B cell (primary cell): ENCODE measurements around the gene ZNF646. TPM values are rescaled to one million over a fixed set of nuclear protein-coding genes. Genes with fewer than 3 reads are reported as not detected.

ENCODE experiments used
- ATAC-seq: fragments of 200-7000 bp; cut with Tn5 transposase; one replicate; pipeline ENCODE4 v1.10.0; 2021; ENCODE audit warnings: low read depth, mild to moderate bottlenecking, moderate number of reproducible peaks, moderate library complexity
- CTCF ChIA-PET: fragments of 350-600 bp; sonication (Branson Sonifier 250); formaldehyde crosslinking; loops from one replicate; lab custom pipeline; 2021; ENCODE audit warnings: antibody characterized with exemption, inconsistent platforms; lab: Charles Lee
- POLR2A ChIA-PET: fragments of 350-600 bp; sonication (Branson Sonifier 250); formaldehyde crosslinking; loops from one replicate; lab custom pipeline; 2021; ENCODE audit warnings: antibody characterized with exemption; lab: Charles Lee
- DNase-seq: peaks from one replicate; pipeline ENCODE4 v3.0.0; 2013
- H2AFZ ChIP-seq: 2 replicates; pipeline ENCODE4 v1.6.1; 2012; ENCODE audit warnings: mild to moderate bottlenecking, low read depth, low read length; ENCODE audit not compliant: insufficient read depth, poor library complexity, severe bottlenecking
- H3K27ac ChIP-seq, 2 donors: 1 replicate in 1 of 2; 2 replicates in 1 of 2; pipeline ENCODE4 v1.5.1; 2012 to 2013; ENCODE audit warnings: low read length in 2 of 2, mild to moderate bottlenecking in 2 of 2, moderate library complexity in 1 of 2
- H3K27me3 ChIP-seq, 4 experiments: fragments of 200-600 bp in 1 of 4; sonication (generic) in 1 of 4; replicated peaks in 1 of 4; 1 replicate in 2 of 4; 2 replicates in 2 of 4; pipeline versions ENCODE4 v1.6.1 to v1.7.0; 2013 to 2016; ENCODE audit warnings: low read length in 3 of 4, mild to moderate bottlenecking in 2 of 4, mixed read lengths in 1 of 4, moderate library complexity in 1 of 4; ENCODE audit not compliant: insufficient read depth in 4 of 4, control insufficient read depth in 3 of 4; ENCODE audit errors: control extremely low read depth in 1 of 4
- H3K36me3 ChIP-seq, 2 experiments: replicated peaks in 1 of 2; 1 replicate in 1 of 2; 2 replicates in 1 of 2; pipeline versions ENCODE4 v1.6.1 to v1.7.1; 2013; ENCODE audit warnings: low read length in 1 of 2; ENCODE audit not compliant: insufficient read depth in 2 of 2, control insufficient read depth in 1 of 2; ENCODE audit errors: control extremely low read depth in 1 of 2, extremely low read depth in 1 of 2
- H3K4me1 ChIP-seq, 2 donors: fragments of 200-600 bp in 1 of 2; sonication (generic) in 1 of 2; 1 replicate in 1 of 2; 2 replicates in 1 of 2; pipeline versions ENCODE4 v1.5.1 to v1.6.1; 2013 to 2017; ENCODE audit warnings: low read length in 2 of 2; ENCODE audit not compliant: control insufficient read depth in 2 of 2, insufficient read depth in 2 of 2
- H3K4me2 ChIP-seq: replicated peaks from 2 replicates; pipeline ENCODE3; 2012; ENCODE audit warnings: mild to moderate bottlenecking, low read depth, low read length; ENCODE audit not compliant: poor library complexity, severe bottlenecking
- H3K4me3 ChIP-seq, 5 experiments: fragments of 200-600 bp in 1 of 5; sonication (generic) in 1 of 5; 1 replicate in 3 of 5; 2 replicates in 2 of 5; pipeline versions ENCODE4 v1.5.1 to v1.7.0; 2011 to 2016; ENCODE audit warnings: low read length in 4 of 5, mild to moderate bottlenecking in 4 of 5, low read depth in 2 of 5, control low read depth in 1 of 5, moderate library complexity in 1 of 5; ENCODE audit not compliant: insufficient read depth in 1 of 5; ENCODE audit errors: control extremely low read depth in 1 of 5, extremely low read depth in 1 of 5
- H3K79me2 ChIP-seq: fragments of 200-600 bp; sonication (generic); one replicate; pipeline ENCODE4 v1.6.0; 2016; ENCODE audit warnings: low read length; ENCODE audit not compliant: control insufficient read depth, insufficient read depth
- H3K9ac ChIP-seq: fragments of 200-600 bp; sonication (generic); 2 replicates; pipeline ENCODE4 v1.6.1; 2017; ENCODE audit warnings: mild to moderate bottlenecking, low read length, moderate library complexity
- H3K9me3 ChIP-seq, 3 donors: one replicate each; pipeline versions ENCODE4 v1.6.1 to v1.7.1; 2013; ENCODE audit warnings: low read length in 2 of 3; ENCODE audit not compliant: control insufficient read depth in 2 of 3, insufficient read depth in 1 of 3; ENCODE audit errors: control extremely low read depth in 1 of 3
- H4K20me1 ChIP-seq: 2 replicates; pipeline ENCODE4 v1.6.0; 2012; ENCODE audit warnings: mild to moderate bottlenecking, low read length; ENCODE audit not compliant: insufficient read depth, control insufficient read depth, poor library complexity, severe bottlenecking
- H3K27ac Mint-ChIP-seq: one replicate; pipeline ENCODE4 v1.8.0; 2021; ENCODE audit warnings: mixed read lengths
- H3K27me3 Mint-ChIP-seq: one replicate; pipeline ENCODE4 v1.8.0; 2021; ENCODE audit warnings: mixed read lengths
- H3K4me1 Mint-ChIP-seq: one replicate; pipeline ENCODE4 v1.8.0; 2021; ENCODE audit warnings: mixed read lengths
- H3K4me3 Mint-ChIP-seq: one replicate; pipeline ENCODE4 v1.8.0; 2021; ENCODE audit warnings: mixed read lengths
- H3K9me3 Mint-ChIP-seq: one replicate; pipeline ENCODE4 v1.8.0; 2022; ENCODE audit warnings: mixed read lengths; ENCODE audit not compliant: insufficient read depth
- CTCF ChIP-seq: fragments of 200-600 bp; IDR thresholded peaks from one replicate; pipeline ENCODE4 v1.8.0; 2022; ENCODE audit warnings: antibody characterized with exemption, mild to moderate bottlenecking
- EZH2 ChIP-seq: IDR thresholded peaks from 2 replicates; pipeline ENCODE4 v1.6.1; 2012; ENCODE audit warnings: borderline replicate concordance, low read depth, mild to moderate bottlenecking, moderate library complexity, low read length; ENCODE audit not compliant: insufficient read depth, poor library complexity, severe bottlenecking
- whole genome bisulfite sequencing: methylation state at CpG from one replicate; pipeline ENCODE4 v1.1.5; 2013; ENCODE audit warnings: missing lambda C conversion rate; ENCODE audit not compliant: insufficient coverage; 5-methylcytosine and 5-hydroxymethylcytosine counted together
- intact Hi-C: fragments of 100-400 bp; cut with micrococcal nuclease; formaldehyde crosslinking; loops from one replicate; pipeline ENCODE4 v1.10.0; 2022
- polyA plus RNA-seq: library from polyadenylated mRNA; depleted of rRNA; stranded (reverse); fragments of >200 nt; gene quantifications from 2 replicates; pipeline ENCODE4 v1.2.3, GENCODE V29; 2012
- total RNA-seq, 2 donors: library from RNA; stranded (reverse); fragments of 120-200 nt in 1 of 2; gene quantifications; 1 replicate in 1 of 2; 2 replicates in 1 of 2; pipeline versions ENCODE4 v1.2.3 to v1.2.4, GENCODE V29; 2013 to 2022

The ZNF646 gene
- total and polyA plus RNA-seq, 2 donors (not counting 1 experiment from before 2014, with no cell fraction given) = 14.7 to 45.9 TPM

DNA sequence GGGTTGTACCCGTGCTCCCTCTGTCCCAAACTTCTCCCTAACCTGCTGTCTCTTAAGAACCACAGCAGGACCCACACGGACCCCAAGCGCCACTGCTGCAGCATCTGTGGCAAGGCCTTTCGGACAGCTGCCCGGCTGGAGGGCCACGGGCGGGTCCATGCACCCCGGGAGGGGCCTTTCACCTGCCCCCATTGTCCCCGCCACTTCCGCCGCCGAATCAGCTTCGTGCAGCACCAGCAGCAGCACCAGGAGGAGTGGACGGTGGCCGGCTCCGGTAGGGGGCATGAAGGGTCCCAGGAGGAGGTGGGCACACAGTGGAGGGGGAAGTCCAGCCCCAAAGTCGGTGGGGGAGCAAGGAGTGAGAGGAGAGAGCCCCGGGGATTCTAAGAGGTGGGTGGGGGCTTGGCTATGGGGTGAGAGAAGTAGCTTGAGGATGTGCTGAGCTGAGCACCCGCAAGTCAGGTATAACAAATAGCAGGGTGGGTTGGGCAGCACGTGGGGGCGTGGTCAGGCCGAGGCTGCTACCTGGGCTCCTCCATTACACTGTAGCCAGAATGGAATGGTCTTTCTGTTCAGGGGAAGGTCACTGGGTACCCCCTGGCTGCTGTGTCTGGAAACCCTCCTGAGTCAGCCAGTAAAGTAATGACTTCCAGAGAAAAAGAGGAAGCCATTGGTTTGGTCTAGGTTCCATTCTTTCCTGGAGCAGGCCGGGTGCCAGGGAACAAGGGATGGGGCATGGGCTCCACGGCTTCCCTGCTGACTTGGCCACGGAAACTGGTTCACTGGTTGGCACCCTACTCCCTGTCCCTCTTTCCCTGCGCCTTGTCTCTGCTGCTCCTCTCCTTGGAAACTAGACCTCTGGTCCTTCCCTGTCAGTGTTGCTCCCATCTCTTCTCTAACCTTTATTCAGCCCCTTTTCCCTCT is 7.5 kb downstream of the ZNF646 start:
- no peaks in the 10 kb centered on the region for H3K27me3 ChIP-seq
- no peak overlapping the region for H3K4me2 ChIP-seq
- DNase-seq = no peak
- CTCF ChIA-PET = no interaction called here
- H2AFZ ChIP-seq = no peak overlapping the region
- H3K4me1 ChIP-seq = peaks cover 0 to 4% of the 10 kb centered on the region in 2 donors
- intact Hi-C loops = no loop called here
- H3K9me3 Mint-ChIP-seq = no peaks in the 10 kb centered on the region
- POLR2A ChIA-PET = no interaction called here
- no peak overlapping the region for H3K27ac Mint-ChIP-seq
- H3K27me3 Mint-ChIP-seq = no peaks in the 10 kb centered on the region
- H3K9me3 ChIP-seq = no peaks in the 10 kb centered on the region
- no peak overlapping the region for H3K9ac ChIP-seq
- 96% methylated on average over 26 of the region's 26 CpGs for WGBS
- peaks cover 69% of the 10 kb centered on the region for H3K79me2 ChIP-seq
- TF ChIP-seq CTCF (no peak), EZH2 (no peak)
- H4K20me1 ChIP-seq = peaks cover 77% of the 10 kb centered on the region
- H3K27ac ChIP-seq = no peak overlapping the region
- H3K4me3 ChIP-seq = no peak overlapping the region
- peaks cover 0 to 60% of the 10 kb centered on the region in 2 experiments for H3K36me3 ChIP-seq
- no peak for ATAC-seq
- H3K4me3 Mint-ChIP-seq = no peak overlapping the region
- H3K4me1 Mint-ChIP-seq = peaks cover 14% of the 10 kb centered on the region
